ENCODE data around the gene HES1. TPM values are rescaled to one million over a fixed set of nuclear protein-coding genes. Genes with fewer than 3 reads are reported as not detected.

The HES1 gene
- total and polyA plus RNA-seq, 5 donors from 2014 or later = 0.17 to 10.5 (median 0.71) TPM; not detected in 2

DNA sequence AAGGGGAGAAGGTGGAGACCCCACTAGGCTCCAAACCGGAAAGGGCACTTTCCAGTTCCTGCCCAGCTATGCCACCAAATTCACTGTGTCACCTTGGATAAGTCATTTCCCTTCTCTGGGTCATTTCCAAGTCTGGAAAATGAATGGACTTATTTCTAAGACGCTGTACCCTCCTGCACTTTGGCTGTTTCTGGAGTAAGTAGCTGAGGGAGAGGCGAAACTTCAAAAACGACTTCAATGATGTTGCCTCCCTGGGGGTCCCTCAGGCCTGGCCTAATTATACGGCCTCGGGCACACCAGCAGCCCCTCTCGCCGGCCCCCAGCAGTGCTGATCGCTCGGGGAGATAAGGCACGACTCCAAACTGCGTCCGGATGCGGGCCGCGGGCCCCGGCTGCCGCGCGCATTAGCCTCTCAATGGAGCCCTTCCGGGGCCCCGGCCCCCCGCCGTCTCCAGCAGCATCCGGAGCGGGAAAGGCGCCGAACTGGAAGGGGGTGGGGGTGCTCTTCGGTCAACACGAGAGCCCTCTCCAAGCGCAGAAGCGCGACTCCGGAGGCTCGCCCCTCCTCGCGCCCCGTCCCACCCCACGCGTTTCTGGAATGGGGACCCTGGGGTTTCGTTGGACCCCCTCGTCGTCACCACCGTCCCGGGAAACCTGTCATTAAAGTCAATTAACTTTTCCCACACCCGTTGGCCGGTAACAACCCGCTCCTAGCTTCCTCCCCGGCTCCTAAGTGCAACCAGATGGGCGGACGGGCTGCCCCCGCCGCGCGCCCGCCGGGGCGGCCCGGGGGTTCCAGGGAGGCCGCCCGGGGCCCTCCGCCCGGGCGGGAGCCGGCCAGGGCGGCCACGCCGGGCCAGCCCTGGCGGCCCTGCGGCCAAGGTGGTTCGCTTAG lies 4.8 kb downstream of the HES1 start:
- peaks cover 11% of the 10 kb centered on the region for H3K27me3 ChIP-seq (ENCODE audit: control insufficient read depth, insufficient read depth, low read length)
- H3K4me3 Mint-ChIP-seq = peak overlapping the region; percentile 50 to 87 (median 72)
- peaks cover 66% of the 10 kb centered on the region for H3K27me3 Mint-ChIP-seq
- peaks cover 15 to 50% (median 31%) of the 10 kb centered on the region in 4 donors for H3K4me1 Mint-ChIP-seq
- H3K27ac Mint-ChIP-seq = peak overlapping the region in 1 of 3 donors; percentile 7
- H3K4me1 ChIP-seq (ENCODE audit: control insufficient read depth, insufficient read depth, low read length, poor library complexity, severe bottlenecking) = peaks cover 34% of the 10 kb centered on the region
- no peaks in the 10 kb centered on the region for H3K36me3 Mint-ChIP-seq
- H3K27ac ChIP-seq (ENCODE audit: insufficient read depth, low read length, poor library complexity, severe bottlenecking) = no peak overlapping the region
- ATAC-seq (ENCODE audit: low read depth in 2 of 2) (no peak), DNase-seq (peak in 1 of 3 donors; percentile 72)
- no peaks in the 10 kb centered on the region for H3K9me3 Mint-ChIP-seq
- no peaks in the 10 kb centered on the region for H3K36me3 ChIP-seq (ENCODE audit: control insufficient read depth, insufficient read depth, low read length)
- no peaks in the 10 kb centered on the region for H3K9me3 ChIP-seq (ENCODE audit: control insufficient read depth in 2 of 2, low read length in 2 of 2)
- H3K4me3 ChIP-seq (ENCODE audit: low read depth, low read length) = no peak overlapping the region

GRCh38 chr3:194141415-194142155 lies 5.6 kb downstream of the HES1 start:
- Histone ChIP-seq H3K4me3 (ENCODE audit: low read depth, low read length) (no peak overlapping the region), H3K36me3 (ENCODE audit: control insufficient read depth, insufficient read depth, low read length) (no peaks in the 10 kb centered on the region), H3K4me1 (ENCODE audit: control insufficient read depth, insufficient read depth, low read length, poor library complexity, severe bottlenecking) (peaks cover 26% of the 10 kb centered on the region), H3K27me3 (ENCODE audit: control insufficient read depth, insufficient read depth, low read length) (peaks cover 11% of the 10 kb centered on the region), H3K27ac (ENCODE audit: insufficient read depth, low read length, poor library complexity, severe bottlenecking) (no peak overlapping the region), H3K9me3 (ENCODE audit: control insufficient read depth in 2 of 2, low read length in 2 of 2) (no peaks in the 10 kb centered on the region)
- peak; percentile 32 to 79 (median 42) for DNase-seq
- Mint-ChIP-seq H3K4me1 (peaks cover 7 to 42% (median 23%) of the 10 kb centered on the region in 4 donors), H3K9me3 (no peaks in the 10 kb centered on the region), H3K36me3 (no peaks in the 10 kb centered on the region), H3K27ac (peak overlapping the region; percentile 7 to 83 (median 78)), H3K4me3 (peak overlapping the region; percentile 42 to 87 (median 70)), H3K27me3 (peaks cover 62% of the 10 kb centered on the region)
- peak; percentile 53 to 64 for ATAC-seq (ENCODE audit: low read depth in 2 of 2)

DNA sequence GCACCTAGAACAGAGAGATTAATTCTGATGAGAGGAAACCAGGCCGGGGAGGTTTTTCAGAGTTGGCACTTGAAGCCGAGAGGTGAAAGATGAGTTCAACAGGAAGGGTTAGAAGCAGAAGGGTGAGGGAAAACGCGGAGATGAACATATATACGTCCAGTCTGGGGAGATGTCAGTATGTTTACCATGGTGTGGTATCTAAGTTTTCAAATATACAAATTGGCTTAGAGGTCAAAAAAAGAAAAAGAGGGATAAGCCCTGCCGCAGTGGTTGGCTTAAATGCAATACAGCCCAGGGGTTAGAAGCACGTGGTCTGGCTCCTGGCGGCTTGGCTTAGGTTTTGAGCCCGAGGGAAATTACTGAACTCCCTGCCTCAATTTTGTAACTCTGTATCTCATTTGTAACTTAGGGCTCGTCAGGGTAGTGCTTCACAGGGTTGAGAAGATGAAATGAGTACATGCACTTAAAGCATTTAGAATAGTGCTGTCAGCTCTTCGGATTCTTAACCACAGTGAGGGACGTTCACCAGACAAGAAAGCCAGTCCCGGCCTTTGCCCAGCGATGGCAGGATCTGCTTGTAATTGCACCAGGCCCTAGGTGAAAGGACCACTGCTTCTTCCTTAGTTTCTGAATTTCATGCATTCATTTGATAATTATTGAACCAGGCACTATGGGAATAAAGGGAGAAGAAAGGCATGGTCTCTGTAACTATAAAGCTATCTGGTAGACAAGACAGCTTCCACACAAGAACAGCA lies 6.4 kb downstream of the HES1 start:
- no peak overlapping the region for H3K4me3 ChIP-seq (ENCODE audit: low read depth, low read length)
- H3K27me3 ChIP-seq (ENCODE audit: control insufficient read depth, insufficient read depth, low read length) = peaks cover 11% of the 10 kb centered on the region
- ATAC-seq (ENCODE audit: low read depth in 2 of 2) (no peak), DNase-seq (peak in 1 of 3 donors; percentile 68)
- Mint-ChIP-seq H3K4me3 (peak overlapping the region; percentile 34 to 87 (median 50)), H3K36me3 (no peaks in the 10 kb centered on the region), H3K27me3 (peaks cover 54% of the 10 kb centered on the region), H3K27ac (peak overlapping the region in 2 of 3 donors; percentile 7 to 83), H3K4me1 (peaks cover 7 to 34% (median 18%) of the 10 kb centered on the region in 4 donors), H3K9me3 (no peaks in the 10 kb centered on the region)
- no peak overlapping the region for H3K27ac ChIP-seq (ENCODE audit: insufficient read depth, low read length, poor library complexity, severe bottlenecking)
- H3K36me3 ChIP-seq (ENCODE audit: control insufficient read depth, insufficient read depth, low read length) = no peaks in the 10 kb centered on the region
- no peaks in the 10 kb centered on the region for H3K9me3 ChIP-seq (ENCODE audit: control insufficient read depth in 2 of 2, low read length in 2 of 2)
- peaks cover 18% of the 10 kb centered on the region for H3K4me1 ChIP-seq (ENCODE audit: control insufficient read depth, insufficient read depth, low read length, poor library complexity, severe bottlenecking)

DNA sequence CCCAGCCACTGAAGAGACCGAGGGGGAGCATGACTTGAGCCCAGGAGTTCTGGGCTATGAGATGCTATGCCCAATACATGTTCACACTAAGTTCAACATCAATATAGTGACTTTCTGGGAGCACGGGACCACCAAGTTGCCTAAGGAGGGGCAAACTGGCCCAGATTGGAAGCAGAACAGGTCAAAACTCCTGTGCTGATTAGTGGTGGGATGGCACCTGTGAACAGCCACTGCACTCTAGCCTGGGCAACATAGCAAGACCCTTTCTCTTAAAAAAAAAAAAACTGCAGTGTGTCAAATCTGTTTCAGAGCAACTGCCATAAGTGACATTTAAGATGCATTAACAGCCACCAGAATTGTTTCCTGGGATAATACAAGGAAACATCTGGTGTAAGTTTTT lies 9.8 kb downstream of the HES1 start:
- no peak overlapping the region for H3K4me3 ChIP-seq (ENCODE audit: low read depth, low read length)
- H3K36me3 Mint-ChIP-seq = no peaks in the 10 kb centered on the region
- no peaks in the 10 kb centered on the region for H3K9me3 ChIP-seq (ENCODE audit: control insufficient read depth in 2 of 2, low read length in 2 of 2)
- no peak overlapping the region for H3K27ac Mint-ChIP-seq
- no peak for DNase-seq
- H3K9me3 Mint-ChIP-seq = peaks cover 0 to 2% (median 0%) of the 10 kb centered on the region in 7 donors
- H3K27me3 ChIP-seq (ENCODE audit: control insufficient read depth, insufficient read depth, low read length) = no peaks in the 10 kb centered on the region
- H3K27me3 Mint-ChIP-seq = peaks cover 37% of the 10 kb centered on the region
- no peak overlapping the region for H3K4me3 Mint-ChIP-seq
- H3K36me3 ChIP-seq (ENCODE audit: control insufficient read depth, insufficient read depth, low read length) = no peaks in the 10 kb centered on the region
- peaks cover 0 to 15% (median 8%) of the 10 kb centered on the region in 4 donors for H3K4me1 Mint-ChIP-seq
- peaks cover 7% of the 10 kb centered on the region for H3K4me1 ChIP-seq (ENCODE audit: control insufficient read depth, insufficient read depth, low read length, poor library complexity, severe bottlenecking)
- ATAC-seq (ENCODE audit: low read depth in 2 of 2) = no peak
- no peak overlapping the region for H3K27ac ChIP-seq (ENCODE audit: insufficient read depth, low read length, poor library complexity, severe bottlenecking)

GRCh38 chr3:194147679-194148078 lies 11.7 kb downstream of the HES1 start:
- Mint-ChIP-seq H3K4me3 (no peak overlapping the region), H3K27ac (no peak overlapping the region), H3K9me3 (peaks cover 0 to 2% (median 0%) of the 10 kb centered on the region in 7 donors), H3K4me1 (peaks cover 0 to 6% (median under 1%) of the 10 kb centered on the region in 4 donors), H3K36me3 (no peaks in the 10 kb centered on the region), H3K27me3 (peaks cover 37% of the 10 kb centered on the region)
- H3K36me3 ChIP-seq (ENCODE audit: control insufficient read depth, insufficient read depth, low read length) = no peaks in the 10 kb centered on the region
- no peak overlapping the region for H3K27ac ChIP-seq (ENCODE audit: insufficient read depth, low read length, poor library complexity, severe bottlenecking)
- H3K9me3 ChIP-seq (ENCODE audit: control insufficient read depth in 2 of 2, low read length in 2 of 2) = no peaks in the 10 kb centered on the region
- ATAC-seq (ENCODE audit: low read depth in 2 of 2) (no peak), DNase-seq (no peak)
- no peak overlapping the region for H3K4me3 ChIP-seq (ENCODE audit: low read depth, low read length)
- H3K4me1 ChIP-seq (ENCODE audit: control insufficient read depth, insufficient read depth, low read length, poor library complexity, severe bottlenecking) = no peaks in the 10 kb centered on the region
- no peaks in the 10 kb centered on the region for H3K27me3 ChIP-seq (ENCODE audit: control insufficient read depth, insufficient read depth, low read length)

GRCh38 chr3:194148383-194148782 lies 12.4 kb downstream of the HES1 start:
- DNase-seq (no peak), ATAC-seq (ENCODE audit: low read depth in 2 of 2) (no peak)
- Histone ChIP-seq H3K4me3 (ENCODE audit: low read depth, low read length) (no peak overlapping the region), H3K27me3 (ENCODE audit: control insufficient read depth, insufficient read depth, low read length) (no peaks in the 10 kb centered on the region), H3K27ac (ENCODE audit: insufficient read depth, low read length, poor library complexity, severe bottlenecking) (no peak overlapping the region), H3K4me1 (ENCODE audit: control insufficient read depth, insufficient read depth, low read length, poor library complexity, severe bottlenecking) (no peaks in the 10 kb centered on the region), H3K9me3 (ENCODE audit: control insufficient read depth in 2 of 2, low read length in 2 of 2) (no peaks in the 10 kb centered on the region), H3K36me3 (ENCODE audit: control insufficient read depth, insufficient read depth, low read length) (no peaks in the 10 kb centered on the region)
- H3K36me3 Mint-ChIP-seq = no peaks in the 10 kb centered on the region
- H3K4me1 Mint-ChIP-seq = peaks cover 0 to 5% (median 0%) of the 10 kb centered on the region in 4 donors
- H3K27ac Mint-ChIP-seq = no peak overlapping the region
- peaks cover 35% of the 10 kb centered on the region for H3K27me3 Mint-ChIP-seq
- H3K4me3 Mint-ChIP-seq = no peak overlapping the region
- peaks cover 0 to 2% (median 0%) of the 10 kb centered on the region in 7 donors for H3K9me3 Mint-ChIP-seq

DNA sequence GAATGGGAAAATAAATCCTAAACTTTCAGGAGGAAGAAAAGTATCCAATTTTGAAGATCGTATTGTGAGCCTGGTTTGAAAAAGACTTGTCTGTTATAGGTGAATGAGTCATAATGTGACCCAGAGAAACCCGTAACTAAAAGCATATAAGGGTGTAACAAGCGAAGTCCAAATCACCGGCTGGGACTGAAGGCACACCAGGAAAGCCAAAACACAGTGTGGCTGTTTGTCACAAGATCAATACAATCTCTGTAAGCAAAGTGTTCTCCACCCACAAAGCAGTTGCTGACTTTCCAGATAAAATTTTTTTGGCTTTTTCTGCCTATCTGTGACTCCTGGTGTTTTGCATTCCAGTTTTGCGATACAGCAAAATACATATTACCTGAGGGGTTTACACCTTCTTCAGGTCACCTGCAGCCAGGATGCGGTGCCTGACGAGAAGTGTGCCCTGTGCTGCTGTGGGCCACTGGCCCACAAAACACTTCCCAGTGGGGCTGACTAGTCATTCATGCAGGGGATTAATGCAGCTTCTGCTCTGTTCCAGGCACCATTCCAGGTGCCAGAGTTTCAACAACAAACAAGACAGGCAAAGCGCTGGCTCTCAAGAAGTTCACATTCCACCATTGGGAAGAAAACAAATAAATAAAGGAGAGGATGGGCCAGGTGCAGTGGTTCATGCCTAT lies 14.4 kb downstream of the HES1 start:
- no peaks in the 10 kb centered on the region for H3K4me1 Mint-ChIP-seq
- no peaks in the 10 kb centered on the region for H3K9me3 ChIP-seq (ENCODE audit: control insufficient read depth in 2 of 2, low read length in 2 of 2)

More for the DNA sequence above, 14.4 kb downstream of the HES1 start:
- DNase-seq (no peak), ATAC-seq (ENCODE audit: low read depth in 2 of 2) (no peak)
- H3K27me3 Mint-ChIP-seq = peaks cover 27% of the 10 kb centered on the region
- Histone ChIP-seq H3K4me1 (ENCODE audit: control insufficient read depth, insufficient read depth, low read length, poor library complexity, severe bottlenecking) (no peaks in the 10 kb centered on the region), H3K4me3 (ENCODE audit: low read depth, low read length) (no peak overlapping the region), H3K27me3 (ENCODE audit: control insufficient read depth, insufficient read depth, low read length) (peaks cover 4% of the 10 kb centered on the region), H3K36me3 (ENCODE audit: control insufficient read depth, insufficient read depth, low read length) (no peaks in the 10 kb centered on the region), H3K27ac (ENCODE audit: insufficient read depth, low read length, poor library complexity, severe bottlenecking) (no peak overlapping the region)
- peaks cover 0 to 5% (median 0%) of the 10 kb centered on the region in 7 donors for H3K9me3 Mint-ChIP-seq
- H3K27ac Mint-ChIP-seq = no peak overlapping the region
- H3K36me3 Mint-ChIP-seq = no peaks in the 10 kb centered on the region
- no peak overlapping the region for H3K4me3 Mint-ChIP-seq

Measured in CD4-positive, CD25-positive, alpha-beta regulatory T cell (primary cell).